Nucleus accumbens (tissue), 56 donors: ENCODE data around the gene PIEZO2.

Source experiments
- DNase-seq, 56 donors: peaks; one replicate each; lab custom pipeline; 2025; lab: John Stamatoyannopoulos, UW

Gene PIEZO2

GRCh38 chr18:11035814-11036495 is 113.4 kb downstream of the PIEZO2 start:
- DNase-seq: no peak

DNA sequence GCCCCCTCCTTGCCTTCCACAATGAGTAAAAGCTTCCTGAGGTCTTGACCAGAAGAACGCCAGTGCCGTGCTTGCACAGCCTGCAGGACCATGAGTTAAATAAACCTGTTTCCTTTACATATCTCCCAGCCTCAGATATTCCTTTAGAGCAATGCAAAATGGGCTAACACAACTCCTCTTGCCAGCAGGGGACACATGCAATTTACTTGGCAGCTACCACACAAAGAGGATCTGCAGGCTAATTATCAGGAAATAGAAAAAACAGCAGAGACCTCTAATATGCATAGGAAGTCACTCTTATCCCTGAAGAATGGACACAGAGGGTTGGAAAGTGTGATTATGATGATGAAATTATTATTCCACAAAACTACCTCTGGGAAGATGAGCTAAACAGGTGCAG is 114.0 kb downstream of the PIEZO2 start:
- no peak for DNase-seq

- DNase-seq: no peak
These were observed 114.5 kb downstream of the PIEZO2 start for GRCh38 chr18:11034884-11035283.

DNA sequence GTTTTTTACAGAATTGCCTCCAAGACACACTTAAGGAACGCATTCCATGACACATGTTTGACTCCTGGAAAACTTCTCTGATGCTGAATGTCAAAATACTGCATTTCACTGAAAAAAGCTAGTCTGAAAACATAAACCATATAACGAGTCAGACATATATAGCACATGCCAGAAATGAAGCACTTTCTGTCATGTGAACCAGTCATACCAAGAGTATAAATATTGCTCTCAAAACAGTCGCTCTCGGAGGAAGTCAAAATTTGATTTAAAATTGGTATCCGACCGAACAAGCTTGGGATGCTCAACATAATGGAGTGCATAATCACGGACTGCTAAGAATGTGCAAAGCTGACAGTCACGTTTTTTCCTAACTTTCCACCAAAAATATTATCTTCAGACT is 115.9 kb downstream of the PIEZO2 start:
- no peak for DNase-seq

- no peak for DNase-seq
These were observed 117.4 kb downstream of the PIEZO2 start for GRCh38 chr18:11031966-11032365.

DNA sequence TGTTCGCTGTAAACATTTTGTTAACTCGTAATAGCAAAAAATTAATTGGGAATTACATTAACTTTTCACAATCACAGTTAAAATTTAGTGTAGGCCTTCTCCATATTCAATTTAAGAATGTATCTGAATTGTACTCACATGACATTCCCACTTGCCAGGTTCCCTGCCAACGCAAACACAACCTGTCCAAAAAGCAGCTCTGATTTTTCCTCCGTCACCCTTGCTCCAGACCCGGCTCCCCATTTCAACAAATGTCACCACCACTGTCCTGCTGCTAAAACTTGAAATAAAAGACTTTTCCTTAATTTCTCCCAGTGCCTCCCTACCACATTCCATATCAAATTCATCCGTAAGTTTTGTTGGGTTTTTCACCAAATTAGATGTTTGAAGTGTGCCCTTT is 120.3 kb downstream of the PIEZO2 start:
- no peak for DNase-seq

DNA sequence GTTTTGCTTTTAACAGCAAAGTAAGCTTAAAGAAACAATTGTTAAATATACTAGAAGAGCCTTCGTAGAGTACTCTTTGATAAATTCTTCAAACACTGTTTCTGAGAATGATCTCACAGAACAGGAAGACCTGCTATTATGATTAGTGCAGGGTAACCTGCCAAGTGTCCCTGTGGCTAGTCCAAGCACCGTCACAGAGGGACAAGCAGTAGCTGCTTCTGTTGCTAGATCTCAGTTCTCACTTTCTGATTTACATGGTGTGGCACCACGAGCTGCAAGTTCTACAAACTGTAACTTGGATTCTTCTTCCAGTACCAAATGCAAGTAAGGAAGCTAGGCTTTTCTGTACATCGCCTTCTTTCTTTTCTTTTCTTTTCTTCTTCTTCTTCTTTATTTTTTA is 121.5 kb downstream of the PIEZO2 start:
- DNase-seq: no peak

DNA sequence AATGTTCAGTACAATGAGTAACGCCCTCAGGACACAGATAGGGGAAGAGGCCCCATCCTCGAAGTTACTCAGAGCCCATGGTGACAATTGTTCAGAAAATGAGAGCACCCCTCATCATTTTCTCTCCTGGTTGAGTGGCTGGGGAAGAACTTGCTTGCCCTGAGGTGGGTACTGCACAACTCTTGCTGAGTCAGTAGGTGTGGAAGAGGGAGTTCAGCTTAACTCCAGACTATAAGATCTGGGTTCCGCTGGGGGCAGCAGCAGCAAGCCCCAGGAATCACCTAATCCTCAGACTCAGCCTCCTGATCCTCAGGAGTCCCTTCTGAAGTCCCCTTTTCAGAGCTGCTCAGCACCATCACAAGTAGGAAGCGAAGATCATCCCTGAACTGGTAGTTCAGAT is 123.7 kb downstream of the PIEZO2 start:
- no peak for DNase-seq

- DNase-seq: no peak
These were observed 124.3 kb downstream of the PIEZO2 start for GRCh38 chr18:11024928-11025669.

DNA sequence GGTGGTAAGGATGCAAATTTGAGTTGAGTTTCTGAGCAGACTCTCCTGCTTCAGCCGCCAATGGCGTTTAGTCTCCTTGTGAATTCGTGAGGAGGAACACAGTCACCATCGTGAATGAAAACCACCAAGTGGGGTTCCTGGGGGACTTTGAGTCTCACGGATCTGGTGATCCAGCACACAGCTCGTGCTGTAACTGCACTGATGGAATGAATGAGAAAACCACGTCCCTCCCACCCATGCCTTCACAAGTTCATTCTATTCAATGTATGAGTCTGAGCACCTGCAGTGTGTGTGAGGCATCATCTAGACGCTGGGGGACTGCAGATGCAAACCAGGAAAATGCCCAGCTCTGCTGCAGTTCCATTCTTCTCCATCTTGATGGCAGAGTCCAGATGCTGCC is 127.9 kb downstream of the PIEZO2 start:
- DNase-seq: no peak

DNA sequence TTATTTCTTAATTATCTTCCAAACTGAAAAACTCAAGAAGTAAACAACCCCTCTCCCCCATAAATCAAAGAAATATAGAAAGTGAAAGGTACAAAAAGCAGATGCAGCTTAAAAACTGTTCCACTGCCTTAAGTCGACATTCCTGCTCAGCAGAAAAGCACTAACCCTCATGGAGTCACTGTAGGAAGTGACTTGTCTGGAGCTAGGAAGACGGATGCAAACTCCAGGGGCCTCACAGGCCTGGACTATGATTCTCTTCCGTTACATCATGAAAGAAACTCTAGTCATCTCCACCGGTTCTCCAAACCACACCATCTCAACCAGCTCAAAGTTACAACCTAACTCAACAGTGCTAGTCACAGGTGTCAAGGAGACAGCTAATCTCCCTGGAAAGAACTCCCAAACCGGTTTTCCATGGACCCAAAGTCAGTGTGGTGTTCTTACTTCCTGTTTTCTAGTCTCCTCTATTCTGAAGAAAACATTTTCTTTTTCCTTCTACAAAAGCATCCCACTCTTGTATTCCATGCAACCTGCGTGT is 128.4 kb downstream of the PIEZO2 start:
- DNase-seq: no peak

GRCh38 chr18:11020161-11020853 is 129.1 kb downstream of the PIEZO2 start:
- no peak for DNase-seq

DNA sequence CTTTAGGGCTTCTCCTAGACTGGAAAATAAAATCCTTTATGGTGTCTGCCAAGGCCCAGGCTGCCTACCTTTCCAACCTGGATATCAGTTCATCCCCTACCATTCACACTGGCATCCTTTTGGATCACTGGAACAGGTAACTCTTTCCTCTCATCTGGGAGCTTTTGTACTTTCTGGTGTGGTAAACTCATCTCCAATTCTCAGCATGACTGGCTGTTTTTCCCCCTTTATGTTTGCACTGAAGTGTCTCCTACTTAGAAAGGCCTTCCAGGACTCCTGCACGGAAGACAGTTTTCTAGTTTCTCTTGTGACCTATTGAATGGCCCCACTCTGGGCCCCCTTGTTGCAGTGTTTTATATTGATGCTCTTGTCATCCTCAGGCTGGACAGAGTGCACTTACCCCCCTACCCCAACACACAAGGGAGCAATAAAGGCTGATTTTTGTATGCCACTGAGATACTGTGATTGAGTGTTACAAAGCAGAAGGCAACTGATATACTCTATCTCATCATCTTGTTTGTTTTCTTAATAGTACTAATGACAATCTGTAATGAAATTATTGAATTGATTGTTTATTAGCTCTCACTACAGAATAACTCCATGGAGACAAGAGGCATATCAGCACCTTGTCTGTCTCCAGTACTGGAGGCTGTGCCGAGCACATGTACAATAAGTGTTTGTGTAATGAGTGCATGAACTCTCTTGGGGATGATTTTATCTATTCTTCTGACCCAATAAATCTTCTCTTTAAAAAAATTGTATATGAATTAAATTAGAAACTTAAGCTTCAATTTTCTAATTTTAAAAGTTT is 129.9 kb downstream of the PIEZO2 start:
- DNase-seq: no peak

DNA sequence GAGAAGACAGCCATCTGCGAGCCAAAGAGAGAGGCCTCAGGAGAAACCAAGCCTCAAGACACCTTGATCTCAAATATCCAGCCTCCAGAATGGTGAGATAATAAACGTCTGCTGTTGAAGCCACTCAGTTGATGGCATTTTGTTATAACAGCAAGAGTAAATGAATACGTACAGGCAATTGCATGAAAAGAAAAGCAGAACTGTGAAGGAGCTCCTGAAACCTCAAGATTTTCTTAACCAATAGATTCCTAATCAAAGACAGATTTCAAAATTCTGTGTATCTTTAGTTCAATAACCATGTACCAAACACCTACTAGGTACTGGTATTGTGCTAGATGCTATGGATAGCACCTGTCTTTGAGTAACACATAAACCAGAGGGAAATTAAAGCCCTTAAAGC is 139.5 kb downstream of the PIEZO2 start:
- DNase-seq: no peak

DNA sequence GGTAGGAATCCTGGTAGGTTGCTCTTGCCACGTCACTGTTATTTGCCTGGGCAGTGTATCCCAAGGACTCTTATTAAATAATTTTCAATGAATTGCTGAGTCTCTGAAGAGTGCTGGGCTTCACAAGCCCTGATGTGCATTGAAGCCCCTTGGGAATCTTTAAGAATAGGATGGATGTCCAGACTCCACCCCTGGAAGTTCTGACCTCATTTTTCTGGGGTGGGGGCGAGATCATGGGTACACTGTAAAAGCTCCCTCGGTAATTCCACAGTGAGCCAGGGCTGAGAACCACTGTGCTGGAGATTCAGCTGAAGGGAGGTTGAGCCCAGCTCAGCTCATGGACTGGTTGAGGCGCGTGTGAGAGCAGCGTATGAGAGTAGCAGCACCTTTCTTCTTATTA is 140.2 kb downstream of the PIEZO2 start:
- no peak for DNase-seq

- DNase-seq: no peak
These were observed 140.9 kb downstream of the PIEZO2 start for GRCh38 chr18:11008505-11008904.

DNA sequence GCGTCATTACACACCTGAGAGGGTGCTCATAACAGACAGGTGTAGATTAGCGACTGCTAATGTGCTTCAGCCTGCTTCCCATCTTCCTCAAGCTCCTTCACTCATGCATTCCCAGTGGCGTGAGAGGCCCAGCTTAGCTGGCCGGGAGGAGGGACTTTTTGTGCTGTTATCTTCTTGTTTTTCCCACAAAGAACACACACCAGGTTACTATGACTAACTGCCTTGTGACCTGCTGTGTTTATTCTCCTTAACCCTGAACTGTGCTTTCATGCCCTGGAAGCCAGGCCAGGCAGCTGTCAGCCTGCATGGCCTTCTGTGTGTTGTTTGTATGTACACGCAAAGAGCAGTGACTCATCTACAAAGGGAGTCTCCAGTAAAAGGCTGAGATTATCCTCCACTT is 143.8 kb downstream of the PIEZO2 start:
- peak in 1 of 56 donors; percentile 45 for DNase-seq

DNA sequence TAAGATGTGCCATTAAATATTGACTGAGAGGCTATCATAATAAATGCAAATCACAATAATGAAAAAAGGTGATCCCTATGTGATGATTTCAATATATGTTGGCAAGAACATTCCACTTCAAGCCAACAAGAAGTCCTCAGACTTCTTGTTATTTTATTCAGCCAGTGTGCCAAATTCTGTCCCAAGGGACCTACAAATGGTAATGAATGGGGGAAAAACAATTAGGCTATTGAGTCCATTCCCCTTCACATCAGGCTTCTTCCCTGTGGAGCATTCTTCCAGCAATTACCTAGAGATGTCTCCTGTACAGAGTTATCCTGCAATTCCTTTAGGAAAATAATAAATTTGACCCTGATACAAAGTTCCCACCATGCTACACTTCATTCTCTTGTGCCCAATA is 144.4 kb downstream of the PIEZO2 start:
- DNase-seq: no peak

- no peak for DNase-seq
These were observed 145.1 kb downstream of the PIEZO2 start for GRCh38 chr18:11004294-11004693.

GRCh38 chr18:11002796-11003195 is 146.6 kb downstream of the PIEZO2 start:
- DNase-seq: no peak

GRCh38 chr18:11002277-11002676 is 147.1 kb downstream of the PIEZO2 start:
- no peak for DNase-seq
